HUES64 (cell line): ENCODE results near the gene MAP3K14.
A peak's percentile ranks its signal among the peaks of the same experiment; 100 is the strongest.

ENCODE experiments used
- H3K27ac ChIP-seq: 2 replicates; pipeline ENCODE4 v1.7.0; 2013; ENCODE audit warnings: low read depth, low read length, inconsistent platforms
- H3K27me3 ChIP-seq: 2 replicates; pipeline ENCODE4 v1.6.1; 2013; ENCODE audit warnings: mild to moderate bottlenecking, low read length; ENCODE audit not compliant: insufficient read depth
- H3K36me3 ChIP-seq: 2 replicates; pipeline ENCODE4 v1.6.1; 2013; ENCODE audit warnings: mild to moderate bottlenecking, low read length; ENCODE audit not compliant: insufficient read depth
- H3K4me1 ChIP-seq: 2 replicates; pipeline ENCODE4 v1.6.1; 2013; ENCODE audit warnings: mild to moderate bottlenecking, low read length, moderate library complexity; ENCODE audit not compliant: insufficient read depth
- H3K4me3 ChIP-seq: 2 replicates; pipeline ENCODE4 v1.5.1; 2013; ENCODE audit warnings: mild to moderate bottlenecking, low read length, moderate library complexity
- H3K9ac ChIP-seq: 2 replicates; pipeline ENCODE4 v1.6.1; 2013; ENCODE audit warnings: mild to moderate bottlenecking, low read depth, low read length
- H3K9me3 ChIP-seq: 2 replicates; pipeline ENCODE4 v1.6.1; 2013; ENCODE audit warnings: low read depth, low read length; ENCODE audit not compliant: insufficient read depth
- WGBS: fragments of 150-250, 120-280 bp; methylation state at CpG from one replicate; pipeline ENCODE4 v1.1.7; 2013; ENCODE audit warnings: missing lambda C conversion rate; 5-methylcytosine and 5-hydroxymethylcytosine counted together

Gene MAP3K14

DNA sequence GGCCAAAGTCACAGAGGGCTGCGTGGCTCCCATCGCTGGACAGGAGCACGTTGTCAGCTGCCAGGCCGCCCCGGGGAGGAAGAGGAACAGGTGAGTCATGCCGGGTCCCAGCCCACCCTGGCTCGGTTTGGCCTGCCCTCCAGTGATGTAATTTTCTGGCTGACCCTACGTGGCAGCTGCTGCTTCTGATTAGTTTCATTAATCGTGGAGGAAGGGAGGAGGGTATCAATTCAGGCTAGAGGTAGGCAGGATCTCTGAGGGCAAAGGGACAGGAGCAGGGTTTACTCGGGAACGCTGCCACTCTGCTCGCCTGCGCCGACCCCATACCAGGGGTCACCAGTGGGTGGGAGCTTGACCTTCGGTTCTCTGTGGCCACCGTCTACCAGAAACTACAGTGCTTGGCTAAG is 43.3 kb downstream of the MAP3K14 start:
- H3K4me3 ChIP-seq, result no peak overlapping the region
- H3K36me3 ChIP-seq, result peaks cover 35% of the 10 kb centered on the region
- no peaks in the 10 kb centered on the region for H3K27me3 ChIP-seq
- no peak overlapping the region for H3K27ac ChIP-seq
- H3K9ac ChIP-seq, result peak overlapping the region; percentile 5; the same call in 1 of the 2 replicates
- H3K9me3 ChIP-seq, result no peaks in the 10 kb centered on the region
- 89% methylated on average over 16 of the region's 16 CpGs for WGBS
- H3K4me1 ChIP-seq, result no peaks in the 10 kb centered on the region

DNA sequence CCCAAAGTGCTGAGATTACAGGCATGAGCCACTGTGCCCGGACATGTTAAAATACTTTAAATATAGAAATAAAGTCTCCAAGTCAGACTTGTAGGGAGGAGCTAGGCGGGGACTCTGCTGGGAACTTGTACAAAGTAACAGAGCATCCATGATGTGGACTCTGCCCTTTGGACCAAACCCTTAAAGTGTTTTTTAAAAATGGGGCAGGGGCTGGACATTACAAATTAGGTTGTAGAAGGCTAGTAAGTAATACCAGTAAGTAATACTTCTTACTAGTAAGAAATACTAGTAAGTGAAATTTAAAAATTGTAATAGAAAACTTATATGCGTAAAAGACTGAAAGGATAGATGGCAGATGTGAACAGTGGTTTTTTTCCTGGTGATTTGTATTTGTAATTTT is 45.2 kb downstream of the MAP3K14 start:
- Histone ChIP-seq H3K4me3 (no peak overlapping the region), H3K36me3 (peaks cover 53% of the 10 kb centered on the region), H3K4me1 (no peaks in the 10 kb centered on the region), H3K27me3 (no peaks in the 10 kb centered on the region), H3K27ac (no peak overlapping the region), H3K9me3 (no peaks in the 10 kb centered on the region), H3K9ac (no peak overlapping the region)
- WGBS, result 91% methylated on average over 3 of the region's 3 CpGs

DNA sequence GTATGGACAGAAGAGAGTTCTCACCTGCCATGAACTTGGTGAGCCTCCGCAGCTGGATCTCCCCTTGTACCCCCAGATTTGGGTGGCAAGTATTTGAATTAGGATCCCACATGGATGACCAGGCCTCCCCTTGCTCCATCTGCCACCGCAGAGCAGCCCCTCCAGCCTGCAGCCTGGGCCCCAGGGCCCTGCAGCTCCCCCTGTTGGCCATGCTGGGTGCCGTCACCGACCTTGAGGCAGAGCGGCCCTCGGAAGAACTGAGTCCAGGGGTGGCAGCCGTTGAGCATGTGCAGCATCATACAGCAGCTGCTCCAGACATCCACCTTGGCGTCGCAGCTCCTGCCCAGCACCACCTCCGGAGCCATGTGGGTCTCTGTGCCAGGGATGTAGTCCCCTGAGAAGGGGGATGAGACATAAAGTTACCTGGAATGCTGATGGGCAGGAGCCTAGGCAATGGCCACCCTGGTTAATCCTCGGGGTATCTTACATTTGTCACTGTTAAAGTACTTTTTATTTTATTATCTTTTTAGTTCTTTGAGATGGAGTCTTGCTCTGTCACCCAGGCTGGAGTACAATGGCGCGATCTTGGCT is 45.9 kb downstream of the MAP3K14 start:
- Histone ChIP-seq H3K36me3 (peaks cover 56% of the 10 kb centered on the region), H3K4me1 (no peaks in the 10 kb centered on the region), H3K27me3 (no peaks in the 10 kb centered on the region), H3K9me3 (no peaks in the 10 kb centered on the region), H3K4me3 (no peak overlapping the region), H3K9ac (no peak overlapping the region), H3K27ac (no peak overlapping the region)
- 84% methylated on average over 12 of the region's 13 CpGs for WGBS

GRCh38 chr17:45269912-45270311 is 46.9 kb downstream of the MAP3K14 start:
- H3K27ac ChIP-seq, result no peak overlapping the region
- no peaks in the 10 kb centered on the region for H3K9me3 ChIP-seq
- WGBS, result 96% methylated on average over 7 of the region's 7 CpGs
- H3K27me3 ChIP-seq, result no peaks in the 10 kb centered on the region
- no peaks in the 10 kb centered on the region for H3K4me1 ChIP-seq
- H3K9ac ChIP-seq, result no peak overlapping the region
- peaks cover 65% of the 10 kb centered on the region for H3K36me3 ChIP-seq
- H3K4me3 ChIP-seq, result no peak overlapping the region

- 91% methylated on average over 7 of the region's 10 CpGs for WGBS
- no peak overlapping the region for H3K27ac ChIP-seq
Observed at GRCh38 chr17:45267436-45268055, 49.3 kb downstream of the MAP3K14 start.

DNA sequence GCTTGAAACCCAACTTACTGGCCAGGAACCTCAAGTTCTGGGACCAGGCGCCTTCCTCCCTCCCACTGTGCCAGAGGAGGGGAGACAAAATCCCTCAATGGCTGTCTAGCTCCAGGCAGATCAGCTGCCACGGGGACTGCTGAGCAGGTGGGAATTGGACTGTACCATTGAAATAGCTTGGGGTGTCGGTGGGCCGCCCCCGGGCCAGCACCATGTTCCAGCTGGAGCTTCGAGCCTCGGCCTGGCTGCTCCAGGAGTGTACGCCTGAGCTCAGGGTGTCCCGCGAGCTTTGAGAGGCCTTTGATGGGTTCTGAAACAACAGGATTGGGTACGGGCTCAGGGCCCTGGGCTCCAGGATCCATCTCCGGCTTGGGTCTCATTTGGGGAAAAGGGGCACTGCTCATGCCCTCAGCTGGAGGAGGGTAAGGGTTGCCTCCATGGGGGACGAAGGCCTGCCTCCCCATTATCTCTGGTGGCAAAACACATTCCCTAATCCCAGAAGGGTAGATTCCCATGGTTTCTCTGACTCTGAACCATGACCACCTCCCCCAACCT is 50.4 kb downstream of the MAP3K14 start:
- H3K9ac ChIP-seq, result no peak overlapping the region
- H3K36me3 ChIP-seq, result peaks cover 69% of the 10 kb centered on the region
- H3K4me3 ChIP-seq, result no peak overlapping the region
- peaks cover 2% of the 10 kb centered on the region for H3K4me1 ChIP-seq
- WGBS, result 94% methylated on average over 13 of the region's 13 CpGs
- H3K27me3 ChIP-seq, result peaks cover 2% of the 10 kb centered on the region; the same call in 1 of the 2 replicates
- H3K27ac ChIP-seq, result no peak overlapping the region
- no peaks in the 10 kb centered on the region for H3K9me3 ChIP-seq

More at GRCh38 chr17:45267436-45268055, 49.3 kb downstream of the MAP3K14 start:
- H3K9me3 ChIP-seq, result no peaks in the 10 kb centered on the region
- H3K27me3 ChIP-seq, result no peaks in the 10 kb centered on the region
- H3K4me3 ChIP-seq, result no peak overlapping the region
- H3K4me1 ChIP-seq, result no peaks in the 10 kb centered on the region; the same call in 1 of the 2 replicates
- peaks cover 72% of the 10 kb centered on the region for H3K36me3 ChIP-seq
- H3K9ac ChIP-seq, result no peak overlapping the region

GRCh38 chr17:45265821-45266220 is 51.0 kb downstream of the MAP3K14 start:
- peaks cover 67% of the 10 kb centered on the region for H3K36me3 ChIP-seq
- H3K9me3 ChIP-seq, result no peaks in the 10 kb centered on the region
- no peak overlapping the region for H3K4me3 ChIP-seq
- no peak overlapping the region for H3K9ac ChIP-seq
- WGBS, result 78% methylated on average over 1 of the region's 1 CpG
- no peak overlapping the region for H3K27ac ChIP-seq
- peaks cover 8% of the 10 kb centered on the region; the same call in 1 of the 2 replicates for H3K27me3 ChIP-seq
- H3K4me1 ChIP-seq, result peaks cover 5% of the 10 kb centered on the region

- Histone ChIP-seq H3K4me1 (peaks cover 5% of the 10 kb centered on the region), H3K4me3 (no peak overlapping the region), H3K9ac (no peak overlapping the region), H3K36me3 (peaks cover 59% of the 10 kb centered on the region), H3K27me3 (peaks cover 8% of the 10 kb centered on the region; the same call in 1 of the 2 replicates), H3K27ac (no peak overlapping the region), H3K9me3 (no peaks in the 10 kb centered on the region)
- 89% methylated on average over 8 of the region's 8 CpGs for WGBS
Observed at GRCh38 chr17:45264988-45265387, 51.8 kb downstream of the MAP3K14 start.

- Histone ChIP-seq H3K27me3 (peaks cover 8% of the 10 kb centered on the region; the same call in 1 of the 2 replicates), H3K9me3 (no peaks in the 10 kb centered on the region), H3K9ac (no peak overlapping the region), H3K27ac (no peak overlapping the region), H3K4me1 (peaks cover 5% of the 10 kb centered on the region), H3K4me3 (no peak overlapping the region), H3K36me3 (peaks cover 54% of the 10 kb centered on the region)
- 94% methylated on average over 14 of the region's 14 CpGs for WGBS
Observed at GRCh38 chr17:45264430-45264829, 52.4 kb downstream of the MAP3K14 start.

DNA sequence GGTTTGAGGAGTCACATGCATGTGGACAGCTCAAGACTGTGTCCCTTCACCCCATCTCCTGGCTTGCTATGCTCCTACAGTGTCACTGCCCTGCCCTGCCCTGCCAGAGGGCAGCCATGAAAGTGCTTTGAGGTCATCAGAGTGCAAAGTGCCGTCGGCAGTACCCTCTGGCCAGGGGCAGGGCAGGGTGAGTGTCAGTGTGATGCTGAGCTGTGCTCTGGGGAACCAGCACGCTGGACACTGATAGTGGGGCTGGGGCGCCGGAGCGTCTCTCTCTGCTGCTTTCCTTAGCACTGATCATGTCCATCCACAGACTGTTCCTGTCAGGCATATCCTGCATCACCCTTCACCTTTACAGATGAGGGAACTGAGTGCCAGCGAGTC is 53.4 kb downstream of the MAP3K14 start:
- Histone ChIP-seq H3K27ac (no peak overlapping the region), H3K9ac (no peak overlapping the region)

More for the DNA sequence above, 53.4 kb downstream of the MAP3K14 start:
- Histone ChIP-seq H3K9me3 (no peaks in the 10 kb centered on the region), H3K4me1 (peaks cover 5% of the 10 kb centered on the region), H3K27me3 (peaks cover 8% of the 10 kb centered on the region; the same call in 1 of the 2 replicates), H3K36me3 (peaks cover 45% of the 10 kb centered on the region), H3K4me3 (no peak overlapping the region)
- 95% methylated on average over 7 of the region's 7 CpGs for WGBS
